Stimulated activated CD4-positive, alpha-beta T cell treated with anti-CD3 and anti-CD28 coated beads, Interleukin-4, amount 100 ng/mL, for 24 hours (primary cell): ENCODE measurements around the gene PEG3.
"Not testable (repeated sequence)": the region's sequence is repeated elsewhere in the genome, so short reads cannot be mapped to it uniquely, and the experiment has no call there.

Experiments used
- DNase-seq: peaks from one replicate; pipeline ENCODE4 v3.0.0-alpha.2; 2020

The PEG3 gene

GRCh38 chr19:56840451-56841192 is at the start of gene PEG3, which contains the start of gene ZIM2:
Gene PEG3, minus strand, starts transcription at chr19:56840726. Its CDS starts 16,071 bp downstream, at chr19:56824655.
Gene ZIM2, minus strand, starts transcription at chr19:56840726. Its CDS starts 16,449 bp downstream, at chr19:56824277.
- no peak for DNase-seq

GRCh38 chr19:56885173-56885985 is 44.9 kb upstream of the PEG3 start:
- no peak for DNase-seq

GRCh38 chr19:56884441-56884840 is 43.9 kb upstream of the PEG3 start:
- DNase-seq: no peak

GRCh38 chr19:56880592-56881190 is 40.2 kb upstream of the PEG3 start:
- no peak for DNase-seq

GRCh38 chr19:56877069-56877715 is 36.7 kb upstream of the PEG3 start:
- DNase-seq: no peak

GRCh38 chr19:56875717-56876116 is 35.2 kb upstream of the PEG3 start:
- DNase-seq: no peak

- no peak for DNase-seq
These were observed 34.0 kb upstream of the PEG3 start for GRCh38 chr19:56874530-56874929.

- no peak for DNase-seq
These were observed 33.0 kb upstream of the PEG3 start for GRCh38 chr19:56873493-56873892.

GRCh38 chr19:56869886-56870285 is 29.4 kb upstream of the PEG3 start:
- DNase-seq: no peak

- no peak for DNase-seq
These were observed 27.9 kb upstream of the PEG3 start for GRCh38 chr19:56868446-56868845.

GRCh38 chr19:56866538-56866937 is 26.0 kb upstream of the PEG3 start:
- no peak for DNase-seq

GRCh38 chr19:56864443-56865125 is 24.1 kb upstream of the PEG3 start:
- DNase-seq: no peak

GRCh38 chr19:56862741-56863140 is 22.2 kb upstream of the PEG3 start:
- no peak for DNase-seq

- DNase-seq: not testable (repeated sequence)
These were observed 19.9 kb upstream of the PEG3 start for GRCh38 chr19:56860409-56860808.

- no peak for DNase-seq
These were observed 17.5 kb upstream of the PEG3 start for GRCh38 chr19:56858026-56858425.

GRCh38 chr19:56856822-56857221 is 16.3 kb upstream of the PEG3 start:
- DNase-seq: no peak

- DNase-seq: not testable (repeated sequence)
These were observed 11.8 kb upstream of the PEG3 start for GRCh38 chr19:56852361-56852760.

GRCh38 chr19:56848166-56848565 is 7.6 kb upstream of the PEG3 start:
- no peak for DNase-seq

- no peak for DNase-seq
These were observed 1.9 kb upstream of the PEG3 start for GRCh38 chr19:56842412-56842811.

- no peak for DNase-seq
These were observed 642 bp upstream of the PEG3 start for GRCh38 chr19:56841193-56841543.

GRCh38 chr19:56839652-56840450 is 675 bp downstream of the PEG3 start:
- DNase-seq: no peak
